Measurements from ENCODE around the gene MDGA2.
"Not testable (repeated sequence)": the region's sequence is repeated elsewhere in the genome, so short reads cannot be mapped to it uniquely, and the experiment has no call there.

Gene MDGA2

DNA sequence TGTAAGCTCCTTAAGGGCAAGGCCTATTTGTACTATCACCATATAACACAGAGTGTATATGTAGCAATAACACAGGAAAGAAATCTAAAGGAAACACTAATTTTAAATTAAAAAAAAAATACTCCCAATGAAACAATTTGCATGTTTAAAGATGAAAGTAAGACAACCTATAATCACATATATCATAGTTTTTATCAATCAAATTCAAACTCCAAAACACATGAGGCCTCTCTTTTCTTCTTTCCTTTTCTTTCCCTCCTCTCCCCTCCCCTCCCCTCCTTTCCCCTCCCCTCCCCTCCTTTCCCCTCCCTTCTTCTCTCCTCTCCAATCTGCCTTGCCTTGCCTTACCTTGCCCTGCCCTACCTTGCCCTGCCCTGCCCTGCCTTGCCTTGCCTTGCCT is 618.0 kb downstream of the MDGA2 start:
- no peak for DNase-seq

DNA sequence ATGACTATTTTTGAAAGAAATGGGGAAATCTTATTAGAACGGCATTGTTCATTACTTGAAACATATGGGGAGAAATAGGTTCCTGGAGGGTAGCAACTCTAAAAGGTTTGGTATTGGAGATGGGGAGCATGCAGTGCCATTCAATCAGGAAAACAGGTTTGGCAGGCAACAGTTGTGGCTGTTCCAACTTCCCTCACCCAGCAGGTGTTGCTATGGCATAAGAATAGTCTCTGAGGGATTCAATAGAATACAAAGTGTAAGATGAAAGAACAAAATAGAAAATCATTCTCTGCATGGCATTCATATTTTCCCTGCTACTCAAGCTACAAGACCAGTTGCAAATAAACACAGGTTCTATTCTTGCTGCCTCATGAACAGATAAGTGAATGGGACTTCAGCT is 630.6 kb downstream of the MDGA2 start:
- DNase-seq, result no peak

DNA sequence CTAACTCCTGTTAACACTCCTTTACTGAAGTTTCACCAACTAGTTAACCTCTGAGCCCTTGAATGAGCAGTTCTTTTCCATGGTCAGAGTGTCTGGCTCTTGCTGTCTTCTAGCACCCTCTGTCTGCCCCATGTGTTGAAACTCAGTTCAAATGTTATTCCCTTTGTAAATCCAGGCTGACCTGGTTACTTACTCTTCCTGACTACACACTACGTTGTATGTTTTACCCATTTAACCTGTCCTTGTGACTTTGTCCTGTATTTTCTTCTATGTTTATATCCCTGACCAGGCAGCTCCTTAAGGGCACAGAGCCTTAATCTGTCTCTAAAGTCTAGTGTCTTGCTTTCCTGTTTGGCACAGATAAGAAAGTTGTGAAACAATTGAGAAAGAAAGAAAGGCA is 634.9 kb downstream of the MDGA2 start:
- no peak for DNase-seq

DNA sequence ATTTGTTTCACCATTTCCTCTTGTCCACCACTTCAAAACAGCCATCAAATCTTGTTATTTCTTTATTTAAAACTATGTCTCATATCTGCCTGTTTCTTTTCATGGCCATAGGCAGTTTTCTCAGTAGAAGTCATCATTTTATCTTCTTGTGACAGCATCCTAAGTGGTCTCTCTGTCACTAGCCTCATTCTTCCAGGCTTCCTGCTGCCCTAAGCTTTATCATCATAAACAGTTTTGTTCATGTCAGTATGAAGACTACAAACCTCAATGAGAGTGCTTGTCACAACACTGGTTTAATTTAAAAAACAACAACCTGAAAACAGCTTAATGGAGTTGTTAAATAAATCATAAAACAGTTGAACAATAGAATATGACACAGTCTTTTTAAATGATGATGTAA is 636.1 kb downstream of the MDGA2 start:
- DNase-seq, result no peak

DNA sequence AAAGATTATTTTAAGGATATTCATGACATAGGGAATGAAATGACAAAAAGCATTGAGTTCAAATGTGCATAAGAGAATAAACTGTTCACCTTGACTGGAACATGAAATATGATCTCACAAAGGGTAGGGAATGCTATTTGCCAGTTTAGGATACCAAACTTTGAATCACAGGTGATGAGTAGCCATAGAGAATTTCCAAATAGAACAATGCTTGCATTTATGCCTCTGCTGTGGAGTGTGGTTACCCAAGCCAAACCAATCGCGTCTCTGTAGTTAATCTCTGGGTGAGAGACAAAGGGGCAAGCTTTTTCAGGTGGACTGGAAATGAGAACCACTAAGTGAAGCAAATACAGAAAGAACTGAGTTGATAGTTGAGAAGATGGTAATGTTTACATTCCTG is 652.7 kb downstream of the MDGA2 start:
- no peak for DNase-seq

DNA sequence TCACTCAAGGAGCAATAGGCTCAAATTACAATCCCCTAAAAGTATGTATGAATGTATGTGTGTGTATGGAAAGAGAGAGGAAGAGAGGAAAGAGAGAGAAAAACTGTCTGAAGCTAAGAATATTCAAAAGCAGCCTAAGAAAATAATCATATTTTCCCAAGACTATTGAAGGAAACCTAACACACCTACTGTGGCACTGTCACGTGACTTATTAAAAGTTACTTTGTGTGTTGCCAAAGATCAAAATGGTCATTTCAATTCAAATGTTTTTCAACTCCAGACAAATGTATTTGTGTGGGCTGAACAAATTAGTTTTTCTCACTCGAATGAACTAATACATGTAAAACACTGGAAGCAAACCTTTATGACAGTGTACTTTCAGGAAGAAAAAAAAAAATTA is 654.9 kb downstream of the MDGA2 start:
- no peak for DNase-seq

DNA sequence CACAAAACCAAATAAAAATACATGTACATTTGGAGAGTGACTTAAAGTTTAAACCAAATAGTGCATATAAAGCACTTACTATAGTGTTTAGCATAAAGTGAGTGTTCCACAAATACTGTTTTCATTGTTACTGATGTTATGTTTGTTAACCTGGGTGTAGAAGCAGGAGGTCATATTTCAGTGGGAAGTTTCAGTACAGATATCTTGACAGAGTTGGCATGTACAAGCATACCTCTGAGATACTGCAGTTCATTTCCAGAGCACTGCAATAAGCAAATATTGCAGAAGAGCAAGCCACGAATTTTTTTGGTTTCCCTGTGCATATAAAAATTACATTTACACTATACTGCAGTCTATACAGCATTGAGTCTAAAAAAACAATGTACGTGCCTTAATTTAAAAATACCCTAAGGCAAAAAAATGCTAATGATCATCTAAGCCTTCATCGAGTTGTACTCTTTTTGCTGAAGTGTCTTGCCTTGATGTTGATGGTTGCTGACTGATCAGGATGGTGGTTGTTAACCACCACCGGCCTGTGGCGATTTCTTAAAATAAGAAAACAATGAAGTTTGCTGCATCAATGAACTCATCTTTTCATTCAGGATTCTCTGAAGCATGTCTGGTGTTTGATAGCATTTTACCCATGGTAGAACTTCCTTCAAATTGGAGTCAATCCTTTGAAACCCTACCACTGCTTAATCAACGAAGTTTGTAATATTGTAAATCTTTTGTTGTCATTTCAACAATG is 662.7 kb downstream of the MDGA2 start:
- DNase-seq, result no peak

DNA sequence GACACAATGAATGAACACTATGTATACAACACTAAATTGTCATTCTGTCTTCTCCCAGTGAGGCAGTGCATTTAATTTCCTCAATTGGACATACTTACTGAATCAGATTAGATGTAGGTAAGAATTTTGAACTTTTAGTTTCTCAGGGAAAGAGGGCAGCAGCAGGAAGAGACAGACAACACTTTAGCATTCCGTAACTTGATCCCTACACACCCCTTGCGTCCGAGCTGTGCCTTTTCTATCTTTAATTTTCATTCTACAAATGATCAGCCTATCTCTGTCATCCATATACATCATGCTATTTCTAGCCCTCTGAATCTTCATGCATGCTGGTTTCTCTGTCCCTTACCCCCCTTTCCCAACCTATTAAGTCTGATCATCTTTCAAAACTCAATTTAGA is 665.8 kb downstream of the MDGA2 start:
- DNase-seq, result no peak

DNA sequence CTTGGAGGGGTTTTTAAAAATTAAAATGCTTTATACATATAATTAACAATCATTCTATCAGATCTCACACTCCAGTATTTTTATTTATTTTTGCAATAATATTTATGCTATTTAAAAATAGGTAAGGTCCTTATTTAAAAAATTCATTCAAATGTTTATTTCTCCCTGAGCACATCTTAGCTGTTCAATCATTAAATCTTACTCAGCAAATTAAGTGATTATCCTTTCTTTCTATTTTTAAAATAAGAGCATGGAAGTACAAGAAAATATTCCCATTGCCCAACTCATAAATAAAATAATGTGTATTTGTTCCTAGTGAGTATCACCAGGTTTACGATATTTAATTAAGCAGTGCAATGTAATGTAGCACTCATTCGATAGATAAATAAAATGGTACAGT is 666.7 kb downstream of the MDGA2 start:
- DNase-seq, result no peak

DNA sequence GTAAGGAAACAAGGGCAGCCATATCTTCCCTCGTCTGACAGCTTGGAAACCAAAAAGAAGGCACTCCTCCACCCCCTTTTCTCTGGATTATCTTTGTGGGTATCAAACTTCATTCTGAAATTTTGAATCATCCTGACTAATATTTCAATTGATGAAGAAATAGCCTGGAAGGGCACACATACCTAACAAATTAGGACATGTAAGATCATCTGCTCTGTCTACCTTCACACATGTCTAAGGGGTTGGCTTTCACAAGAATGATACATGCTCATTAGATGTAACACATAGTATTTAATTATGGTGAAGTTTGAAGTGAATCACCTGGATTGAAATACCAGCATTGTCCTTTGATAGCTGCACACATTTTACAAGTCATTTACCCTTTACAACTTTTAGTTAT is 675.7 kb downstream of the MDGA2 start:
- no peak for DNase-seq

DNA sequence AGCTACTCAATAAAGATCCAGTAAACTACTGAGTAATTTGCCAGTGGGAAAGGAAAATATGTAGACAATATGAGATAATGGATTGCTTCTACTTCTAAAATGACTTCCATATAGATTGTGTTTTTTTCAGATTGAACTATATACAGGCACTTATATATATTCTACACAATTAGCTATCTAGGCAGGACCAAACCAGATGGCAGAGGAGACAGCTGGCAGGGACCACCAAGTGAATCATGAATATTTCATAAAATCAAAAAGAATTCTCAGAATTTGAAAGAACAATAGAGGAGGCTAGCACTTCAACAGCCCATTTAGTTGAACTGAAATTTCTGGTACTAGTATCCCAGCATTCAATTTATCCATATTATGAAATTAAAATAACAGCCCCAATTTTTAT is 685.8 kb downstream of the MDGA2 start:
- DNase-seq, result no peak

DNA sequence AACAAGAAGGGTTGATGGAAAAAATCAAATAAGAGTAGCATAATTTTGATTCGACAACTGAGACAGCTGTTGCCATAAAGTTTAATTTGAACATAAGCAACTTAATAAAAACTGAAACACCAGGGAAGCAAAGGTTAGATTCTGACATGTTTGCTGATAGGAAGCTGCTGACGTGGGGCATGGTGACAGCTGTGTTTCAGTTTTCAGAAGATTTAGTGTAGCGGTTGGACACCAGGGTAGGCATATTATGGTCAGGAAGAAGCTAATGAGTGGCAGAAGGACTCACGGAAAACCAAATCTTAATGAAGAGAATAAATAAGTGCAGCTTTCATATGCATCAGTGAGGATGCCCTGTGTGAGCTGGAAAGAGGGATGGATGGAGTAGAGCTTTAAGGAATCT is 687.1 kb downstream of the MDGA2 start:
- no peak for DNase-seq

DNA sequence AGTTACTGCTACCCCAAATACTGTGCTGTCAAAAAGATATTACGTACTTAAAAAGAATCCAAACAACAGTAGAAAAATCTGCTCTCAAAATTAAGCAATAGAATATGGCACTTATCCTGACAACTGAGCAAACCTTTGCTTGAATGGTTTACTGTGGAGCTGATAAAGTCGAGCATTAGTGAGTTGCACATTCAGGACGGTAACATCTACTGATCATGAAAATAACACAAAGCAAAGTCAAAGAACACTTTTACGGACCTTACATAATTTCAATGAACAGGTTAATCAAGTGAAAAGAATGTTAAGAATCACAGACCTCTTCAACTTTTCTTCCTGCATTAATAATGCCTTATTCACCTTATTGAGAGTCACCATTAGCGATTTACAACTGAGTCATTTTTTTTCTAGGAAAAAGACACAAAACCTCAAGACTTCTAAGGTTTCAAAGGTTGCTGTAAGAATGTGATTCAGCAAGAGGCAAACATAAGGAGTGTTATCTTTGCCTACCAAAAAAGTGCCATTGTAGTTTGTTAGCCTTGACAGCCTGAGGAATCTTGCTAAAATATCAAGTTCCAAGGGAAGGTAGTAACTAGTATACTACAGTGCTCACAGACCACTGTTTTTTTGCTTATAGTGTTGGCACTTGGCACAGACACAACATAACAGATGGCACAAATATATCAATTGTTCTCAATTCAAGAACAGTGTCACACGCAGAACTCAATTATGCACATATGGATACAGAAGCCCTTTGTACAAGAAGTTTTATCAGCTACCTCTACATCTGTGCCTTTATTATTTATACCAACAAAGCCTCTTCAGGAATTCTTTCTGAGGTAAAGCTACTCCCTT is 689.6 kb downstream of the MDGA2 start:
- DNase-seq, result no peak

DNA sequence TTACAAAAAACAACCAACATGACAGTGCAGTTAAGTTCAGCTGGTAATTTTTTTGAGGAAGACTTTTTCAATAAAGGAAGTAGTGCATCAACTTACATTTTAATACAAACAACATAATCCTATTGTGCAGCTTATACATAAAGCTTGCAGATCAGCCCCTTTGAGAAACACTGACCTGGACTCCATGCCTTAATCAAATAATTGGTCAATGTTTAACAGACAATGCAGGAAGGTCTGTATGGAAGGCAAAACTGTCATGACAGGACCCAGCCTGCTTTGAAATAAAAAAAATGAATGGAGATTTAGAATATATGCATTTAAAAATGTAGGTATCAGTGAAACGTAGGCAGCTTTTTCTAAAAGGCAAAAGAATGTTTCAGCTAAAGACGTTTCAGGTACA is 702.1 kb downstream of the MDGA2 start:
- no peak for DNase-seq

DNA sequence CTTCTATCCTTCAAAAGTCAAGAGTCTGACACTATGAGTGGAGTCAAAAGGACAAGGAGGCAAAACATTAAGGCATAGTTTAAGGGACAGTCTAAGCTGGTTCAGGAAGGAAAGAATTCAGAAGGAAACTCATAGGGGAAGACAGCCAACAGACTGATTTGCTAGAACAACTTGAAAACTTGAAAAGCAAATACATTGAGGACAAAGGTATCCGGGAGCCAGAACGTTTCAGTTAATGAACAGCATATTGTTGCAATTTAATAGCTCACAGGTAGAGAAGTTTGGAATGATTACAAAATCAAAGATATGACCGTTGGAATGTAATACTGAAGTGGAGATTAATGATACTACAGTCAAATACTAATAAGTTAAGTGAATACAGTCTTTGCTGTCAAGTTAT is 711.0 kb downstream of the MDGA2 start:
- DNase-seq, result no peak

DNA sequence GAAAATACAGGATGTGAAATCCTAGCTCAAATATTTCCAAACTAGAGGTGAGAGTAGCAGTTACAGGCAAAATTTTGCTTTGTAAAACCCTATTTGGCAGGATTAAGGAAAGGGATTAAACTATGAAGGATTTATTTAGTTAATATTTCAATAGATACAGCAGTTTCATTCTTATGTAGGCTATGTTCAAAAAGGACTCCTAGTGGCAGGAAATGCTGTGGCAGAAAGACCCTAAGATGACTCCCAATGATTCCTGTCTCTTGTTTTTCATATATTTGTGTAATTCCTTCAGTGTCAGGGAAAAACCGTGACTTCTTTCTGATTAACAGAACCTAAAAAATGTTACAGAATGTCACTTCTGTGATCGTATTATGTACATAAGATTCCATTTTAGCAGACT is 724.3 kb downstream of the MDGA2 start:
- no peak for DNase-seq

DNA sequence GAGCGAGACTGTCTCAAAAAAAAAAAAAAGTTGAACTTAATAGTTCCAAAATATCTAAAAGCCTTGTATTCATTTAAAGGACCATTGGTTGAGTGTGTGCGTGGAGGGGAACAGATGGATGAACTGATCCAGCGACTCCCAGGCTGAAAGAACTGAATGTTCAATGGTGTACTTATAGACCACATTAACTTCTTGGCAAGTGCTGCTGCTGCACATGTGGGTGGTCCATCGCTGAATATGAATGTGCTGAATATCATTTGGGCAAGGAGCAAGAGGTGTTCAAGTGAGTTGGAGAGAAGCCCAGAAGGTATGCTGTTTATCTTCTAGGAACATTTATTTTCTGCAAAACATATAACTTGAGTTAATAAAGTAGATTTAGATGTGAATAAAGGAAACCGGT is 734.8 kb downstream of the MDGA2 start:
- no peak for DNase-seq

DNA sequence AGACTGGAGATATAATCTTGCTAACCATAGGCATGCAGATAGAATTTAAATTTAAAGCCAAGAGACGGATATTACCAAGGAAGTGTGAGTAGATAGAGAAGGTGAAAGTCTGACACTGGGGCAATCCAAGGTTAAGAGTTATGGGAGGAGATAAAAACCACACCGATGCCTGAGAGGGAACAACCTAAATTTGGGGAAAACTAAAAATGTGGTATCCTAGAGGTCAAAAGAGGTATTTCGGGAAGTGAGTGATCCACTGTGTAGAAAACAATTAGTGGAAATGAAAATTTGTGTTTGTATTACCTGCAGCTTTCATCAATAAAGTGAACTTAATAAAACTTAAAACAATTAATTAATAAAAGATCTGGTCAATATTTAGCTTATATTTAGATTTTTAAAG is 754.9 kb downstream of the MDGA2 start:
- no peak for DNase-seq

DNA sequence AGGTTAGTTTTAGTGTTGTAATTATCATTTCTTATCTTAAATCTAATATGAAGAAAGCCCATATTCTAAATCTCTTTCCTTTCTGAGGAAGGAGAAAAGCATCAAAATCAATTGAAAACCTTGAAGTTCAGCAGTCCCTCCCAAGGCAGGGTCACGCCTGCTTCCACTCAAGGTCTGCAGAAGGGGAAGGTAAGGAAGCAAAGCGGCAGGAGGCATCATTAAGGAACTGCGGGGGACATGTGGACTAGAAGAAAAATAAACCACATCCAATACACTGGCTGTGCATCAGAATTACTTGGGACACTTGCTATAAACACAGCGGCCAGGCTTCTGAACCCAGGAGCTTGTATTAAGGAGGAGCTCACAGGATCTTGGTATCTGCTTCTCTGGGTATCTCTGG is 759.9 kb downstream of the MDGA2 start:
- DNase-seq, result not testable (repeated sequence)

DNA sequence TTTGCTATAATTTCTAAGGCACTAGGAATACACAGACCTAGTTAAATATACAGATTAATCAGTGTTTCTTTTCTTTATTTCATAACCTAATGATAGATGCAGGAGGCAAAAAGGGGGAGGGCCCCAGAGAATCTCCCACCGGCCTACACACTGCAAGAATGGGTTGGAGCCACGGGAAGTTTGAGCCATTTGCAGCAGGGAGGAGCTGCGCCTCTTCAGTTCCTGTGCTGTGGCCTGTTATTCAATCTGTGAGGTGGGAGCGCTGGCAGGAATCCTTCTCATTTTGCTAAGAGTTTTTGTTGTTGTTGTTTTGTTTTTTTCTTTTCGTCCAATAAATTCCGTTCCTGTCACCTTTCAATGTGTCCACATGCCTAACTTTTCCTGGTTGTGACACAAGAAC is 772.6 kb downstream of the MDGA2 start:
- DNase-seq, result no peak

DNA sequence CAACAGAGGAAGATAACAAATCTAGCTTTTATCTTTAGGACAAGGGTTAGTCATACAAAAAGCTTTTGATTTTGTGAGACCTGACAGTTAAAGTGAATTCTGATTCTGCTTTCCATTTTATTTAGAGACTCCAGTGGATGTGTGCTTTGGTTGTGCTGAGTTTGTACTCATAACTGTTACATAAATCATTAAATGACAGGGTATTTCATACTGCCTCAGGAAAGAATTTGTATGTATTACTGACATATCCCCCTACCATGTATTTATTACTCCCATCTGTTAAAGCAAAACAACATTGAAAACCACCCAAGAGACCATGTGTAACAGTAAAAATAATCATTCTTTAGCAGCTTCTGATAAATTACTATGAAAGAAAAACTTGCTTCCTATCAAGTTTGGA is 780.9 kb downstream of the MDGA2 start:
- DNase-seq, result no peak

DNA sequence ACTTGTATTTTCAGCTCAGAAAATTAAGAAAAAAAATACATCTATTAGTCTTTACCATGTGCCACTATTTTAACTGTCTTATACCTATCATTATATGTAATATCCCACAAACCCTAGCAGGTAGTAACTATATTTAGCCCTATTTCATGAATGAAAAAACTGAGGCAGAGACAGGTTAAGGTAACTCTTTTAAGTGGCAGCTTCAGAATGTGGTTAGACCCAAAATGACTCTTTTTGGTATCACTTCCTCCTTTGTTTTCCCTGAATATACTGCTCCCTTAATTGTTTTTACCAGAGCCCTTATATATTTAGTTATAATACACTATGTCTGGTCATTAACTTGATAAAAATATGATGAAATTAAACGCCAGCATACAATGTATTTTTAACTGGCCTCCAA is 788.3 kb downstream of the MDGA2 start:
- DNase-seq, result no peak

DNA sequence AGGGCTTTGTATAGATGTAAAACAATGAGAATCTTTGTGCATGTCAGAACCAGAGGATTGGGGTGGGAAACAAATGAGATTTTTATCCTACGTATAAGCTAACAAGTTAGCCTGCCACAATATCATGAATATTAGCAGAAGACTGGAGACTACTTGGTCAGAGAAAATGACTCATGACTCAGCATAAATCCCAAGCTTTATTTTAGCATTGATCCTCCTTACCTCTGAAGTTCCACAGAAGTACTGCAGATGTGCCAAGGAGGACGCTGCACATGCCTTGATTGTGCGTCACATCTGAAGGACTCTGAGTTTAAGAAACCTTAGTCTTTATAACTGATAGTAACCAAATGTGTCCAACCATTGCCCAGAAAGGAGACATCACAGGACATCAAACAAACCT is 789.8 kb downstream of the MDGA2 start:
- no peak for DNase-seq

DNA sequence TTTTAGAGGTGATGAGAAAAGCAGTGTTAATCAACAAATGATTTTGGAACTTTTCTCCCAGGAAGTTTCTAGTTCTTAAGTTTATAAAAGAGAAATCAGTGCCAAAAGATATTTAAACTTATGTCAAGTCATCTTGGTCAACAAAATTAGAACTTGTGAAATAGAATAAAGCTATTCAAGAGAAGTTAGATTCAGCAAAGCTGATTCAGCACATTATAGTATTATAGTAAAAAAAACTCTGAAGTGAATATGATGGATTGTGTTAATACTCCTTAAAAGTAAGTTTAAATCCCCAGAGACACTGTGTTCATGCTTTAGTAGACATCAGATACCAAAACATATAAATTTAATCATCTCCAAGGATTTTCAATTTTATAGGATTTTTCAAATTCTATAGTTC is 813.7 kb downstream of the MDGA2 start:
- no peak for DNase-seq
